Hepatocyte (in vitro differentiated cells): ENCODE measurements around the gene EBPL. TPM values are rescaled to one million over a fixed set of nuclear protein-coding genes. Genes with fewer than 3 reads are reported as not detected.

Source experiments
- DNase-seq: peaks from one replicate; pipeline ENCODE4 v3.0.0-alpha.2; 2016; ENCODE audit warnings: low spot score
- H2AFZ ChIP-seq: fragments of 200-600 bp; sonication (generic); 2 replicates; pipeline ENCODE4 v1.6.0; 2016; ENCODE audit warnings: antibody characterized with exemption, mild to moderate bottlenecking
- H3K27ac ChIP-seq: fragments of 200-600 bp; sonication (generic); 2 replicates; pipeline ENCODE4 v1.5.1; 2016; ENCODE audit warnings: mild to moderate bottlenecking
- H3K27me3 ChIP-seq: fragments of 200-600 bp; sonication (generic); 2 replicates; pipeline ENCODE4 v1.6.1; 2016
- H3K36me3 ChIP-seq: fragments of 200-600 bp; sonication (generic); replicated peaks from 2 replicates; pipeline ENCODE4 v1.5.1; 2016; ENCODE audit warnings: low read depth; ENCODE audit not compliant: insufficient read depth
- H3K4me1 ChIP-seq: fragments of 200-600 bp; sonication (generic); 2 replicates; pipeline ENCODE4 v1.5.1; 2016; ENCODE audit warnings: mild to moderate bottlenecking, moderate library complexity; ENCODE audit not compliant: insufficient read depth
- H3K4me2 ChIP-seq: fragments of 200-600 bp; sonication (generic); 2 replicates; pipeline ENCODE4 v1.6.0; 2016
- H3K4me3 ChIP-seq: fragments of 200-600 bp; sonication (generic); 2 replicates; pipeline ENCODE4 v1.5.1; 2016; ENCODE audit warnings: mild to moderate bottlenecking
- H3K79me2 ChIP-seq: fragments of 200-600 bp; sonication (generic); 2 replicates; pipeline ENCODE4 v1.6.0; 2017; ENCODE audit warnings: mild to moderate bottlenecking
- H3K9me2 ChIP-seq: fragments of 200-600 bp; sonication (generic); replicated peaks from 2 replicates; pipeline ENCODE4 v1.6.0; 2017; ENCODE audit warnings: mild to moderate bottlenecking; ENCODE audit not compliant: insufficient read depth
- H3K9me3 ChIP-seq: fragments of 200-600 bp; sonication (generic); 2 replicates; pipeline ENCODE4 v1.5.1; 2016; ENCODE audit warnings: low read depth, mild to moderate bottlenecking
- H4K20me1 ChIP-seq: fragments of 200-600 bp; sonication (generic); 2 replicates; pipeline ENCODE4 v1.6.0; 2016; ENCODE audit warnings: mild to moderate bottlenecking; ENCODE audit not compliant: insufficient read depth, poor library complexity, severe bottlenecking
- EZH2 ChIP-seq: fragments of 200-600 bp; sonication (generic); IDR thresholded peaks from 2 replicates; pipeline ENCODE4 v1.6.1; 2016; ENCODE audit warnings: antibody characterized with exemption, mild to moderate bottlenecking, borderline replicate concordance
- EZH2phosphoT487 ChIP-seq: fragments of 200-600 bp; sonication (generic); IDR thresholded peaks from one replicate; pipeline ENCODE4 v1.6.1; 2018; ENCODE audit warnings: antibody characterized with exemption, mild to moderate bottlenecking, low read depth, moderate library complexity; ENCODE audit not compliant: unreplicated experiment, severe bottlenecking
- WGBS: methylation state at CpG from one replicate; pipeline ENCODE4 v1.1.6; 2016; ENCODE audit warnings: low lambda C conversion rate; ENCODE audit errors: missing lambda C conversion rate; 5-methylcytosine and 5-hydroxymethylcytosine counted together
- polyA plus RNA-seq: library from polyadenylated mRNA; unstranded; fragments of >200 nt; fragmentation: Nextera tagmentation; extraction: Ambion mirVana; gene quantifications from 2 replicates; pipeline ENCODE4 v1.2.1, GENCODE V29; 2016
- total RNA-seq: library from RNA; depleted of rRNA; stranded (reverse); fragments of >200 nt; gene quantifications from 2 replicates; pipeline ENCODE4 v1.2.3, GENCODE V29; 2014
- TF ChIP-seq, protein P1 (sequence below): fragments of 200-600 bp; sonication (generic); IDR thresholded peaks from 2 replicates; pipeline ENCODE4 v1.5.1; 2016; ENCODE audit warnings: antibody characterized with exemption, mild to moderate bottlenecking; ENCODE audit not compliant: poor library complexity

The EBPL gene
- total and polyA plus RNA-seq, 2 experiments from 2014 or later = 135 to 180 TPM

DNA sequence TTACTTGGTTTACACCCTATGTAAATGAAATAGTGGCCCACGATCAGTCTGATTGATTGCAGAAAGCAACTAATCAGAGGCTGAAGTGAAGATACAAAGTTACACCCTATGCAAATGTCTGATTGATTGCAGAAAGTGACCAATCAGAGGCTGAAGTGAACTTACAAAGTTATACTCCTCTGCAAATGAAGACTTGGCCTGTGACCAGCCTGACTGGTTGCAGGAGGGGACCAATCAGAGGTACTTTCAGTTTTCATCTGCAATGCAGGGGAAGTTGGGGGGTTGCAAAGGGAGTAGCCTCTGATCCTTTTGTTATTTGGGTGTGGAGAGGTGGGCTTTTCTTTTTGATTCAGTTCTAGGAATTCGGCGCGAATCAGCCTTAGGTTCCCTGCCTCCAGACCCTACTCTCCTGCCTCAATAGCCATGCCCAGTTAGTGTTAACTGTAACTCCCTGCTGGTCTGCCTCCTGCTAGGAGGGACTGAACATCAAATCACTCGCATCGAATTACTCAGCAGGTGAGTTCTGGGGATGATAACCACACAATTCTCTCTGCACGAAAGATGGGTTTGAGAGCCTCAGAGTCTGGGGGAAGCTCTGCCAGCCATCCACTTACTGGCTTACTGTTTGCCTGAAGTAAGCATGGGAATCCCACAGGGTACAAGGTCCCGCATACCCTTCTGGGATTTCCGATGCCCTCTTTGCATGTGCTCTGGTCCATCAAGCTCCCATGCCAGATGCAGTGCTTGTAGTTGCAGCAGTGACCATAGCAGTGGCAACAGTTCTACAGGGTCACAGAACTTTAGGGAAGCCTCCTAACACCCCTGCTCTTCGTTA, 55.5 kb downstream of the EBPL start:
- Histone ChIP-seq H3K4me1 (no peaks in the 10 kb centered on the region), H3K9me2 (no peaks in the 10 kb centered on the region), H4K20me1 (no peaks in the 10 kb centered on the region), H3K4me2 (no peak overlapping the region), H3K4me3 (no peak overlapping the region), H3K9me3 (no peaks in the 10 kb centered on the region), H3K27me3 (no peaks in the 10 kb centered on the region), H3K79me2 (no peaks in the 10 kb centered on the region), H3K36me3 (no peaks in the 10 kb centered on the region), H2AFZ (no peak overlapping the region), H3K27ac (no peak overlapping the region)
- no peak for DNase-seq
- no peak for TF ChIP-seq EZH2phosphoT487
- TF ChIP-seq, protein P1, sequence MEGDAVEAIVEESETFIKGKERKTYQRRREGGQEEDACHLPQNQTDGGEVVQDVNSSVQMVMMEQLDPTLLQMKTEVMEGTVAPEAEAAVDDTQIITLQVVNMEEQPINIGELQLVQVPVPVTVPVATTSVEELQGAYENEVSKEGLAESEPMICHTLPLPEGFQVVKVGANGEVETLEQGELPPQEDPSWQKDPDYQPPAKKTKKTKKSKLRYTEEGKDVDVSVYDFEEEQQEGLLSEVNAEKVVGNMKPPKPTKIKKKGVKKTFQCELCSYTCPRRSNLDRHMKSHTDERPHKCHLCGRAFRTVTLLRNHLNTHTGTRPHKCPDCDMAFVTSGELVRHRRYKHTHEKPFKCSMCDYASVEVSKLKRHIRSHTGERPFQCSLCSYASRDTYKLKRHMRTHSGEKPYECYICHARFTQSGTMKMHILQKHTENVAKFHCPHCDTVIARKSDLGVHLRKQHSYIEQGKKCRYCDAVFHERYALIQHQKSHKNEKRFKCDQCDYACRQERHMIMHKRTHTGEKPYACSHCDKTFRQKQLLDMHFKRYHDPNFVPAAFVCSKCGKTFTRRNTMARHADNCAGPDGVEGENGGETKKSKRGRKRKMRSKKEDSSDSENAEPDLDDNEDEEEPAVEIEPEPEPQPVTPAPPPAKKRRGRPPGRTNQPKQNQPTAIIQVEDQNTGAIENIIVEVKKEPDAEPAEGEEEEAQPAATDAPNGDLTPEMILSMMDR = no peak
- no peak for TF ChIP-seq EZH2
- 61% methylated on average over 10 of the region's 10 CpGs for WGBS

DNA sequence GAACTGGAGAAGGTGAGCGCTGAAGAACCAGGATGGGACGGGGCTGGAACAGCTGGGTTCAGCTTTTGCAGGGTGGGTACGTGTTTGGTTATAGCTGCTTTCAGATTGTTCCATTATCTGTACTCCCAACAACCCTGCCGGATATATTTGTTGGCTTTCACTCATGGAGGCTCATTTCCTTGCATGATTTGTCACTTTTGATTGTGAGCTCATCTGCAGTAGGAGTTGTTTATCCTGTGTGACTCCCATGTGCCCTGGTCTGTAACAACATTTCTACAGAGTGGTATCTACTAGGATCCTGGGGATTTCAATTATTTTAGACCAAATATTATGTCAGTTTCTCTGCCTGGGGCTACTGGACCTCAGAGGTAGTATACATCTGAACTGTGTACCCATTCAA, 57.6 kb downstream of the EBPL start:
- Histone ChIP-seq H3K27me3 (no peaks in the 10 kb centered on the region), H3K9me2 (no peaks in the 10 kb centered on the region), H3K9me3 (no peaks in the 10 kb centered on the region), H3K4me3 (no peak overlapping the region), H3K27ac (no peak overlapping the region), H3K4me1 (no peaks in the 10 kb centered on the region), H3K36me3 (no peaks in the 10 kb centered on the region), H3K4me2 (no peak overlapping the region), H2AFZ (no peak overlapping the region), H4K20me1 (no peaks in the 10 kb centered on the region), H3K79me2 (no peaks in the 10 kb centered on the region)
- WGBS = 79% methylated on average over 4 of the region's 4 CpGs
- no peak for TF ChIP-seq EZH2
- no peak for TF ChIP-seq EZH2phosphoT487
- TF ChIP-seq, protein P1 = no peak
- no peak for DNase-seq

DNA sequence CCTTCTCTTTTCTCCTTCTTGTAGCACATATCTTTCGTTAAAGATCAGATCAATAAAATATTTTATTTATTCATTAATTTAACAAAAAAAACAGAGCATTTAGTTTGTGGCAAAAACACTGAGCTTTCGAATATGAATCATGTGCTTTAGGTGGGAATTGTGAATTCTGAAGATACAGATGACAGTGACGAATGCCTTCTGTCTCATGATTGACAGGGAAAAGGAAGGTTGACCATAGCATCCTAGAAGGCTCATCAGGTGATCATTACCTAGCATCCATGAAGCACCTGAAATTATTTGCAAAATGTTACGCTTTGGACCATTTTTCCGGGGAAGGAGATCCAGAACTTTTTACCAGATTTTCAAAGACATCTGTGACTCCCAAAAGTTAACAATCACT, 59.1 kb downstream of the EBPL start:
- Histone ChIP-seq H2AFZ (no peak overlapping the region), H3K27ac (no peak overlapping the region), H4K20me1 (no peaks in the 10 kb centered on the region), H3K4me1 (no peaks in the 10 kb centered on the region), H3K9me3 (no peaks in the 10 kb centered on the region), H3K4me2 (no peak overlapping the region), H3K27me3 (no peaks in the 10 kb centered on the region), H3K79me2 (no peaks in the 10 kb centered on the region), H3K36me3 (no peaks in the 10 kb centered on the region), H3K4me3 (no peak overlapping the region), H3K9me2 (no peaks in the 10 kb centered on the region)
- TF ChIP-seq, protein P1 = no peak
- TF ChIP-seq EZH2phosphoT487 (no peak), EZH2 (no peak)
- DNase-seq = no peak
- 97% methylated on average over 5 of the region's 5 CpGs for WGBS
